Astrocyte of the cerebellum (primary cell): ENCODE results near the gene HYI.

Experiments
- DNase-seq: peaks from one replicate; pipeline ENCODE4 v3.0.0-alpha.2; 2011; ENCODE audit warnings: low read depth
- H3K4me3 ChIP-seq: 2 replicates; pipeline ENCODE4 v1.5.1; 2011; ENCODE audit warnings: mild to moderate bottlenecking, low read depth, low read length, moderate library complexity
- in situ Hi-C: cut with HindIII; loops from 2 replicates; pipeline ENCODE4 v1.10.0; 2017; ENCODE audit warnings: low sequenced_read_pairs
- TF ChIP-seq, protein P1 (sequence below): IDR thresholded peaks from 2 replicates; pipeline ENCODE4 v1.5.1; 2012; ENCODE audit warnings: low read length, low read depth, moderate library complexity, mild to moderate bottlenecking; ENCODE audit errors: missing control alignments

HYI gene

DNA sequence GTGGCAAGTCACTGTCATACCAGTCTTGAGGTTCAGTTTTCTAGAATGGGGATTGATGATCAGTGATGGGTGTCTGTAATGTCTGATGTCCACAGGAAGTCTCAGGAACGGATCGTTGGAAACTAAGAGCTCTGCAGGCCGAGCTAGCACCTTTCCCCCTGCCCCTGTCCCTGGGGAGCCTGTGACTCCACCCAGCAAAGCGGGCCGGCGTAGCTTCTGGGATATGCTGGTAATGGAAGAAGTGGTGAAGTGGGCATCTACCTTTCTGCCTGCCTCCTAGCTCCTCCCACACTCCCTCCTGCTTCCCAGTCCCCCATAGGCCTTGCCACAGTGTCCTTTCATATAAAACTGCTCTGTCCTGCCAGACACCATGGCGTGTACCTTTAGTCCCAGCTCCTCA, 13.4 kb downstream of the HYI start:
- DNase-seq: no peak
- in situ Hi-C loops: no loop called here
- TF ChIP-seq, protein P1, sequence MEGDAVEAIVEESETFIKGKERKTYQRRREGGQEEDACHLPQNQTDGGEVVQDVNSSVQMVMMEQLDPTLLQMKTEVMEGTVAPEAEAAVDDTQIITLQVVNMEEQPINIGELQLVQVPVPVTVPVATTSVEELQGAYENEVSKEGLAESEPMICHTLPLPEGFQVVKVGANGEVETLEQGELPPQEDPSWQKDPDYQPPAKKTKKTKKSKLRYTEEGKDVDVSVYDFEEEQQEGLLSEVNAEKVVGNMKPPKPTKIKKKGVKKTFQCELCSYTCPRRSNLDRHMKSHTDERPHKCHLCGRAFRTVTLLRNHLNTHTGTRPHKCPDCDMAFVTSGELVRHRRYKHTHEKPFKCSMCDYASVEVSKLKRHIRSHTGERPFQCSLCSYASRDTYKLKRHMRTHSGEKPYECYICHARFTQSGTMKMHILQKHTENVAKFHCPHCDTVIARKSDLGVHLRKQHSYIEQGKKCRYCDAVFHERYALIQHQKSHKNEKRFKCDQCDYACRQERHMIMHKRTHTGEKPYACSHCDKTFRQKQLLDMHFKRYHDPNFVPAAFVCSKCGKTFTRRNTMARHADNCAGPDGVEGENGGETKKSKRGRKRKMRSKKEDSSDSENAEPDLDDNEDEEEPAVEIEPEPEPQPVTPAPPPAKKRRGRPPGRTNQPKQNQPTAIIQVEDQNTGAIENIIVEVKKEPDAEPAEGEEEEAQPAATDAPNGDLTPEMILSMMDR: no peak
- H3K4me3 ChIP-seq: no peak overlapping the region

DNA sequence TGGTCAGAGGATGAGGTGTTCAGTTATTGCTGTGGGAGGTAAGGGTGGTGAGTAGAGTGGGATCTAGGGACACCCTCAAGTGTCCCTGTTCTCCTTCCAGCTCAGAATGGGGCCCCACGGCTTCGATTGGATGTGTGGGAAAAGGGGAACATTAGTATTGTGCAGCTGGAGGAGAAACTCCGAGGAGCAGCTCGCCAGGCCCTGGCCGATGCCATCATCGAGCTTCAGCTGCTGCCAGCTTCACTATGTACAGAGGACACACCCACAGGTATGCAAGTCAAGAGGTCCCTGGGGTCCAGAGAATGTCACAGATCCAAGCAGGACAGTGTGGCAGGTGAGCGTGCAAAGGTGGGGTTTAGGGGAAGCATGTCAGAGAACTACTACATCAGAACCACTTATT, 13.9 kb downstream of the HYI start:
- TF ChIP-seq, protein P1: no peak
- DNase-seq: no peak
- no peak overlapping the region for H3K4me3 ChIP-seq
- in situ Hi-C loops: no loop called here

DNA sequence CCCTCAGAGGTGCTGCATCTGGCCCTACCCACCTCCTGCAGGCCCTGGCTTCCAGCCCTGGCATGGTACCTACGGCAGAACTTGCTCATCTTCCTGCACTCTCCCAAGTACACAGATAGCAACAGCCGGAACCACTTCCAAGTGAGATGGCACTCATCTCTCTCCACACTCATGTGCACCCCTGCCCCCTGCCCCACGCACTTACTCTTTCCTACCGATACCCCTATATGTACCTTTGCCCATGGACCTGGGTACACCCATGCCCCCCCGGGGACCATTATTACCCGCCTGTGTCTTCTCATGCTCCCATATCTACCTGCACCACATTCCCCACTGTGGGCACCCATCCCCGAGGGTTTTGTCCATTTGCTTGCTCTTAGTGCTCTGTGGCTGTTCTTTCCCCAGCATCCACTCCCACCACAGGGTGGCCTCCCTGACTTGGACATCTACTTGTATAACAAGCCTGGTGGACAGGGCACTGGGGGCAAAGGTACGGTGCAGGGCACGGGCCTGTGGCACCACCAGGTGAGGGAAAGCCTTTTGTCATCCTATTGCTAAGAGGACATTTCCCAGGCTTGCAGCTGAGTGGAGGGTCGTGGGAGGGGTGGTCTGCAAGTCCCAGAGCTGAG, 14.7 kb downstream of the HYI start:
- TF ChIP-seq, protein P1: no peak
- DNase-seq: no peak
- in situ Hi-C loops: no loop called here
- H3K4me3 ChIP-seq: no peak overlapping the region

- TF ChIP-seq, protein P1: no peak
- no peak for DNase-seq
- no peak overlapping the region for H3K4me3 ChIP-seq
- in situ Hi-C loops: no loop called here
Measured at GRCh38 chr1:43438576-43438952, 15.2 kb downstream of the HYI start.

DNA sequence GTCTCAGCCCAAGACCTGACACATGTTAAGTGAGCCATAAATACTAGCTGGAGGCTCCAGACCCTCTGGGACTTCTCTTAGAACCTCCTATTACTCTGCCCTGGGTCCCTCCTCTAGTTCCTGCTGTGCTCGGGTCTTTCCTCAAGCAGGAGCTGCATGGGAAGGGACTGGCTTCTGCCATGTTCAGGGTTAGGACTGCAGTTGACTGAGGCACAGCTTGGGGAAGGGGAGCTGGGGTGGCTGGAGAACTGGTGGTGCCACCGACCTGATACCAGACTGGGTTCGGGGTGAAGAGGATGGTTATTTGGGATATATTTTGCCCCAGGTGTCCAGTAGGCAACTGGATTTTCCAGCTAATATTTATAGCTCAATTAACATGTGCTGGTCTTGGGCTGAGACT, 15.7 kb downstream of the HYI start:
- H3K4me3 ChIP-seq: no peak overlapping the region
- in situ Hi-C loops: no loop called here
- no peak for DNase-seq
- TF ChIP-seq, protein P1: no peak

GRCh38 chr1:43437031-43437973, 16.4 kb downstream of the HYI start:
- no peak overlapping the region for H3K4me3 ChIP-seq
- TF ChIP-seq, protein P1: no peak
- in situ Hi-C loops: no loop called here
- no peak for DNase-seq
